Esophagus muscularis mucosa (tissue), 4 donors: ENCODE data around the gene PPP3CB. TPM values are rescaled to one million over a fixed set of nuclear protein-coding genes. Genes with fewer than 3 reads are reported as not detected.

Experiments used
- DNase-seq: peaks from one replicate; pipeline ENCODE4 v3.0.0-alpha.2; 2017; ENCODE audit errors: extremely low spot score
- H3K27ac ChIP-seq, 4 donors: fragments of 200-600 bp; sonication (generic); replicated peaks in 1 of 4; 1 replicate in 3 of 4; 2 replicates in 1 of 4; pipeline ENCODE4 v1.5.1; 2016 to 2019; ENCODE audit warnings: mild to moderate bottlenecking in 1 of 4
- H3K27me3 ChIP-seq, 4 donors: fragments of 200-600 bp; sonication (generic); one replicate each; pipeline versions ENCODE4 v1.5.1 to v1.6.0; 2016 to 2019
- H3K36me3 ChIP-seq, 4 donors: fragments of 200-600 bp; sonication (generic); one replicate each; pipeline ENCODE4 v1.5.1; 2016 to 2019
- H3K4me1 ChIP-seq, 4 donors: fragments of 200-600 bp; sonication (generic); one replicate each; pipeline ENCODE4 v1.5.1; 2016 to 2019
- H3K4me3 ChIP-seq, 4 donors: fragments of 200-600 bp; sonication (generic); 1 replicate in 2 of 4; 2 replicates in 2 of 4; pipeline ENCODE4 v1.5.1; 2016 to 2019; ENCODE audit warnings: mild to moderate bottlenecking in 4 of 4, moderate library complexity in 1 of 4
- H3K9me3 ChIP-seq, 4 donors: fragments of 200-600 bp; sonication (generic); 1 replicate in 3 of 4; 2 replicates in 1 of 4; pipeline ENCODE4 v1.5.1; 2016 to 2019
- EP300 ChIP-seq: sonication (generic); formaldehyde crosslinking; IDR thresholded peaks from one replicate; pipeline ENCODE4 v1.6.1; 2017; ENCODE audit warnings: antibody characterized with exemption
- POLR2A ChIP-seq: fragments of 450-650 bp; IDR thresholded peaks from one replicate; pipeline ENCODE4 v1.6.1; 2017; ENCODE audit warnings: antibody characterized with exemption, moderate library complexity, mild to moderate bottlenecking, low read depth
- POLR2AphosphoS5 ChIP-seq, 2 donors: sonication (generic); formaldehyde crosslinking; IDR thresholded peaks; one replicate each; pipeline ENCODE4 v1.6.1; 2017; ENCODE audit warnings: antibody characterized with exemption in 2 of 2
- WGBS: methylation state at CpG from one replicate; pipeline ENCODE4 v1.1.5; 2018; 5-methylcytosine and 5-hydroxymethylcytosine counted together
- intact Hi-C: fragments of 100-400 bp; cut with DNase I; formaldehyde crosslinking; loops from one replicate; pipeline ENCODE4 v1.15.1; 2023
- total RNA-seq, 4 donors: library from RNA; depleted of rRNA; stranded (reverse); fragments of >200 nt; gene quantifications; one replicate each; pipeline versions ENCODE4 v1.1.0 to v1.2.1, GENCODE V29; 2016
- TF ChIP-seq, protein P1 (sequence below), 3 experiments: fragments of 200-600 bp in 2 of 3; fragments of 450-650 bp in 1 of 3; sonication (generic) in 2 of 3; IDR thresholded peaks; one replicate each; pipeline ENCODE4 v1.5.1; 2017 to 2019; ENCODE audit warnings: antibody characterized with exemption in 3 of 3, mild to moderate bottlenecking in 2 of 3, moderate library complexity in 1 of 3

PPP3CB gene
- total RNA-seq, 4 donors from 2014 or later = 67.1 to 106 (median 71.6) TPM

DNA sequence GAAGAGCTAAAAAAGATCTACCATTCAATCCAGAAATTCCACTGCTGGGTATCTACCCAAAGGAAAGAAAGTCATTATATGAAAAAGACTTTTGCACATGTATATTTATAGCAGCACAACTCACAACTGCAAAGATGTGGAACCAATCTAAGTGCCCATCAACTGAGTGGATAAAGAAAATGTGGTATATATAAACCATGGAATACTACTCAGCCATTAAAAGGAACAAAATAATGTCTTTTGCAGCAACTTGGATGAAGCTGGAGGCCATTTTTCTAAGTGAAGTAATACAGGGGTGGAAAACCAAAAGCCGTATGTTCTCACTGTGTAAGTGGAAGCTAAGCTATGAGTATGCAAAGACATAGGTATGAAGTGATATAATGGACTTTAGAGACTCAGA lies 84.9 kb downstream of the PPP3CB start:
- WGBS = 100% methylated on average over 1 of the region's 1 CpG
- peaks cover 0 to 14% (median 5%) of the 10 kb centered on the region in 4 donors for H3K36me3 ChIP-seq
- intact Hi-C loops = loop anchor here (5.0 kb wide), 1 partner anchor 159 kb away; the partner anchor contains the start of gene MRPS16
- TF ChIP-seq POLR2AphosphoS5 (IDR thresholded peaks at IDR 0.05) = no peak
- TF ChIP-seq, protein P1, sequence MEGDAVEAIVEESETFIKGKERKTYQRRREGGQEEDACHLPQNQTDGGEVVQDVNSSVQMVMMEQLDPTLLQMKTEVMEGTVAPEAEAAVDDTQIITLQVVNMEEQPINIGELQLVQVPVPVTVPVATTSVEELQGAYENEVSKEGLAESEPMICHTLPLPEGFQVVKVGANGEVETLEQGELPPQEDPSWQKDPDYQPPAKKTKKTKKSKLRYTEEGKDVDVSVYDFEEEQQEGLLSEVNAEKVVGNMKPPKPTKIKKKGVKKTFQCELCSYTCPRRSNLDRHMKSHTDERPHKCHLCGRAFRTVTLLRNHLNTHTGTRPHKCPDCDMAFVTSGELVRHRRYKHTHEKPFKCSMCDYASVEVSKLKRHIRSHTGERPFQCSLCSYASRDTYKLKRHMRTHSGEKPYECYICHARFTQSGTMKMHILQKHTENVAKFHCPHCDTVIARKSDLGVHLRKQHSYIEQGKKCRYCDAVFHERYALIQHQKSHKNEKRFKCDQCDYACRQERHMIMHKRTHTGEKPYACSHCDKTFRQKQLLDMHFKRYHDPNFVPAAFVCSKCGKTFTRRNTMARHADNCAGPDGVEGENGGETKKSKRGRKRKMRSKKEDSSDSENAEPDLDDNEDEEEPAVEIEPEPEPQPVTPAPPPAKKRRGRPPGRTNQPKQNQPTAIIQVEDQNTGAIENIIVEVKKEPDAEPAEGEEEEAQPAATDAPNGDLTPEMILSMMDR (IDR thresholded peaks at IDR 0.05) = no peak
- TF ChIP-seq EP300 = no peak
- no peak overlapping the region for H3K27ac ChIP-seq
- DNase-seq = no peak
- H3K4me1 ChIP-seq = peaks cover 26 to 38% (median 29%) of the 10 kb centered on the region in 4 donors
- H3K4me3 ChIP-seq = no peak overlapping the region
- no peaks in the 10 kb centered on the region for H3K27me3 ChIP-seq
- no peaks in the 10 kb centered on the region for H3K9me3 ChIP-seq

- intact Hi-C loops = no loop called here
- no peak overlapping the region for H3K27ac ChIP-seq
- TF ChIP-seq EP300 (no peak), POLR2A (no peak), POLR2AphosphoS5 (IDR thresholded peaks at IDR 0.05) (no peak)
- TF ChIP-seq, protein P1 (IDR thresholded peaks at IDR 0.05) = no peak
- WGBS = 73% methylated on average over 4 of the region's 4 CpGs
- H3K9me3 ChIP-seq = no peaks in the 10 kb centered on the region
- H3K4me1 ChIP-seq = peaks cover 23 to 41% (median 31%) of the 10 kb centered on the region in 4 donors
- no peaks in the 10 kb centered on the region for H3K27me3 ChIP-seq
- DNase-seq = no peak
- H3K36me3 ChIP-seq = peaks cover 0 to 14% (median 5%) of the 10 kb centered on the region in 4 donors
- H3K4me3 ChIP-seq = no peak overlapping the region
Measured at GRCh38 chr10:73408978-73409521, 86.8 kb downstream of the PPP3CB start.

- Histone ChIP-seq H3K27me3 (no peaks in the 10 kb centered on the region), H3K36me3 (peaks cover 0 to 14% (median 5%) of the 10 kb centered on the region in 4 donors), H3K27ac (no peak overlapping the region), H3K9me3 (no peaks in the 10 kb centered on the region), H3K4me1 (peaks cover 22 to 41% (median 30%) of the 10 kb centered on the region in 4 donors), H3K4me3 (no peak overlapping the region)
- TF ChIP-seq POLR2A (no peak), POLR2AphosphoS5 (IDR thresholded peaks at IDR 0.05) (no peak), EP300 (no peak)
- TF ChIP-seq, protein P1 (IDR thresholded peaks at IDR 0.05) = no peak
- intact Hi-C loops = no loop called here
- no peak for DNase-seq
- 92% methylated on average over 5 of the region's 5 CpGs for WGBS
Measured at GRCh38 chr10:73408061-73408460, 87.8 kb downstream of the PPP3CB start.

GRCh38 chr10:73407495-73407894 lies 88.3 kb downstream of the PPP3CB start:
- Histone ChIP-seq H3K27ac (no peak overlapping the region), H3K36me3 (peaks cover 0 to 14% (median 5%) of the 10 kb centered on the region in 4 donors), H3K4me3 (no peak overlapping the region), H3K27me3 (no peaks in the 10 kb centered on the region), H3K9me3 (no peaks in the 10 kb centered on the region), H3K4me1 (peaks cover 16 to 39% (median 24%) of the 10 kb centered on the region in 4 donors)
- TF ChIP-seq POLR2A (no peak), POLR2AphosphoS5 (IDR thresholded peaks at IDR 0.05) (no peak), EP300 (no peak)
- TF ChIP-seq, protein P1 (IDR thresholded peaks at IDR 0.05) = no peak
- 88% methylated on average over 1 of the region's 1 CpG for WGBS
- intact Hi-C loops = no loop called here
- DNase-seq = no peak

- no peaks in the 10 kb centered on the region for H3K27me3 ChIP-seq
- peaks cover 0 to 14% (median 5%) of the 10 kb centered on the region in 4 donors for H3K36me3 ChIP-seq
- 92% methylated on average over 5 of the region's 5 CpGs for WGBS
- H3K4me1 ChIP-seq = peaks cover 10 to 32% (median 18%) of the 10 kb centered on the region in 4 donors
- DNase-seq = no peak
- TF ChIP-seq EP300 = no peak
- TF ChIP-seq, protein P1 (IDR thresholded peaks at IDR 0.05) = no peak
- TF ChIP-seq POLR2AphosphoS5 (IDR thresholded peaks at IDR 0.05) = no peak
- TF ChIP-seq POLR2A = no peak
- H3K4me3 ChIP-seq = no peak overlapping the region
- intact Hi-C loops = no loop called here
- H3K9me3 ChIP-seq = no peaks in the 10 kb centered on the region
- H3K27ac ChIP-seq = no peak overlapping the region
Measured at GRCh38 chr10:73406846-73407245, 89.0 kb downstream of the PPP3CB start.
